ENCODE data around the gene KCNIP4.
A peak's percentile ranks its signal among the peaks of the same experiment; 100 is the strongest.
"Not testable (repeated sequence)": the region's sequence is repeated elsewhere in the genome, so short reads cannot be mapped to it uniquely, and the experiment has no call there.

KCNIP4 gene

DNA sequence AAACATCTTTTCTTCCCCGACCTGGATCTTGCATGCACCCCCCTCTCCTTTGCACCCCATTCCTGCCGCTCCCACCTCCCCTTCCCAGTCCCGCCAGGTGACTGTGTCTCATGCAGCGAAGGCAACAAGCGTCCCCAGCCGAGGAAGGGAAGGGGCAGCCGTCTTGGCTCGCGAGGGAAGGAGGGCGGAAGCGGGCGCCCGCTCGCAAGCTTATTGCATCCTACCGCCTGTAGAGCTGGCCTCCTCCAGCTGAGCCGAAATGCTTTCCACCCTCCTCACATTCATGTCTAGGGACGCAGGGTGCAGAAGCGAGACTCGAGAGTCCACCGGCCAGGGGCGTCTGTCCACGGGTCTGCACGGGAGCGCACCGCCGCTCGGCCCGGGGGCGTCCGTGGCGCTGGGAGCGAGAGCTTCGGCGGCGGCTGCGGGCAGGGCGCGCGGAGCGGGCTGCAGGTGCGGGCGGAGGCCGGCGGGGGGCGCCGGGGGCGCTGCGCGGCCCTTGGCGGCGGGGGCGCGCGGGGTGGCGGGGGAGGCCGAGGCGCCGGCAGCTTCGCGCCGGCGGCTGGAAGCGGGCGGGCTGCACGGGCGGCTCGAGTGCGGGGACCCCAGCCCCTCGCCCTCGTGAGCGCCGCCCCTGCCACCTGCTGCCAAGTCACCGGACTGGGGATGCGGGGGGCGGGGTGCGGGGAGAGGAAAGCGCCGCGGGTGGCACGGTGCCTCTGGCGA is at the start of gene KCNIP4:
Gene KCNIP4, minus strand, starts transcription at position 426 of the 726 bp plus-strand sequence.
- TF ChIP-seq, protein P1, sequence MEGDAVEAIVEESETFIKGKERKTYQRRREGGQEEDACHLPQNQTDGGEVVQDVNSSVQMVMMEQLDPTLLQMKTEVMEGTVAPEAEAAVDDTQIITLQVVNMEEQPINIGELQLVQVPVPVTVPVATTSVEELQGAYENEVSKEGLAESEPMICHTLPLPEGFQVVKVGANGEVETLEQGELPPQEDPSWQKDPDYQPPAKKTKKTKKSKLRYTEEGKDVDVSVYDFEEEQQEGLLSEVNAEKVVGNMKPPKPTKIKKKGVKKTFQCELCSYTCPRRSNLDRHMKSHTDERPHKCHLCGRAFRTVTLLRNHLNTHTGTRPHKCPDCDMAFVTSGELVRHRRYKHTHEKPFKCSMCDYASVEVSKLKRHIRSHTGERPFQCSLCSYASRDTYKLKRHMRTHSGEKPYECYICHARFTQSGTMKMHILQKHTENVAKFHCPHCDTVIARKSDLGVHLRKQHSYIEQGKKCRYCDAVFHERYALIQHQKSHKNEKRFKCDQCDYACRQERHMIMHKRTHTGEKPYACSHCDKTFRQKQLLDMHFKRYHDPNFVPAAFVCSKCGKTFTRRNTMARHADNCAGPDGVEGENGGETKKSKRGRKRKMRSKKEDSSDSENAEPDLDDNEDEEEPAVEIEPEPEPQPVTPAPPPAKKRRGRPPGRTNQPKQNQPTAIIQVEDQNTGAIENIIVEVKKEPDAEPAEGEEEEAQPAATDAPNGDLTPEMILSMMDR (IDR thresholded peaks at IDR 0.05; ENCODE audit: control insufficient read depth, insufficient read depth, low read depth, low read length, missing control alignments) = no peak
- H3K4me3 ChIP-seq (ENCODE audit: control insufficient read depth, low read depth, low read length) = peak within 1 kb of the TSS; percentile 41
- no peak for DNase-seq (ENCODE audit: low read depth)

DNA sequence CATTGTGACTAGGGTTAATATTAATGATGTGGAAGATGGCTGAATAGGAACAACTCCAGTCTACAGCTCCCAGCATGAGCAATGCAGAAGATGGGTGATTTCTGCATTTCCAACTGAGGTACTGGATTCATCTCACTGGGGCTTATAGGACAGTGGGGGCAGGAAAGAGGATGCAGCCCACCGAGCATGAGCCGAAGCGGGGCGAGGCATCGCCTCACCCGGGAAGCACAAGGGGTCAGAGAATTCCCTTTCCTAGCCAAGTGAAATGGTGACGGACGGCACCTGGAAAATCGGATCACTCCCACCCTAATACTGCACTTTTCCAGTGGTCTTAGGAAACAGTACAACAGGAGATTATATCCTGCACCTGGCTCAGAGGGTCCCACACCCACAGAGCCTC is 48.0 kb upstream of the KCNIP4 start:
- not testable (repeated sequence) for DNase-seq (ENCODE audit: low read depth); H3K4me3 ChIP-seq (ENCODE audit: control insufficient read depth, low read depth, low read length)

DNA sequence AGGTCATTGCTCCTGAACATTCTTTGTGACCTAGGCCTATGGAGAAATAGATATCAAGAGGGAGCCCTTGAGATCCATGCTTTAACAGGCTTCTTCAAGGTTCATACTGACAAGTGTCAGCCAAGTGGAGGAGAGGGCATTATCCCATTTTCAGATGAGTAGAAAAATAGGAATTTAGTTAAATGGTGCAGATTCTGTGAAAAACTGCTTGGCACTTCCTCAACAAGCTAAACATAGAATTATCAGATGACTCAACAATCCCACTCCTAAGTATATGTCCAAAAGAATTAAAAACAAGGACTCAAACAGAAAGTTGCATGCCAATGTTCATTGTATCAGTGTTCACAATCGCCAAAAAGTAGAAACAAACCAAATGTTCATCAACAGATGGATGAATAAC is 43.8 kb upstream of the KCNIP4 start:
- no peak overlapping the region for H3K4me3 ChIP-seq (ENCODE audit: control insufficient read depth, low read depth, low read length)
- DNase-seq (ENCODE audit: low read depth) = peak; percentile 14

DNA sequence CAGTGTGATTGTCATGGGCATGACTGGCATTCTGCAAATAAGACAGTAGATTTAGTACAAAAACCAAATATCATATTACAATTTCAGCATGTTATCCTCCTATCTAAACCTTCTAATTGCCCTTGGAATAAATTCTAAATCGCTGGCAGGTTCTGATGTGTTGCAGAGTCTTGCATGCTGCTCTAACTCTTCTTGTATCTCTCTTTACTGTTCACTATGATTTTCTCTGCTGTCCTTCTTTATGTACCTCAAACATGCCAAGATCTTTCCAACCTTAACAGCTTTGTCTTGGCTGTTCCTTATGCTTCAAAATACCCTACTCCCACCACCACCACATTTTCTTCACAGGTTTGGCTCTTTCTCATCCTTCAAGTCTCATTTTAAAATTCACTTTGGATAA is 43.0 kb upstream of the KCNIP4 start:
- no peak for DNase-seq (ENCODE audit: low read depth)
- TF ChIP-seq, protein P1 (IDR thresholded peaks at IDR 0.05; ENCODE audit: control insufficient read depth, insufficient read depth, low read depth, low read length, missing control alignments) = no peak
- no peak overlapping the region for H3K4me3 ChIP-seq (ENCODE audit: control insufficient read depth, low read depth, low read length)

More for the DNA sequence above, 43.8 kb upstream of the KCNIP4 start:
- TF ChIP-seq, protein P1 (IDR thresholded peaks at IDR 0.05; ENCODE audit: control insufficient read depth, insufficient read depth, low read depth, low read length, missing control alignments) = no peak

DNA sequence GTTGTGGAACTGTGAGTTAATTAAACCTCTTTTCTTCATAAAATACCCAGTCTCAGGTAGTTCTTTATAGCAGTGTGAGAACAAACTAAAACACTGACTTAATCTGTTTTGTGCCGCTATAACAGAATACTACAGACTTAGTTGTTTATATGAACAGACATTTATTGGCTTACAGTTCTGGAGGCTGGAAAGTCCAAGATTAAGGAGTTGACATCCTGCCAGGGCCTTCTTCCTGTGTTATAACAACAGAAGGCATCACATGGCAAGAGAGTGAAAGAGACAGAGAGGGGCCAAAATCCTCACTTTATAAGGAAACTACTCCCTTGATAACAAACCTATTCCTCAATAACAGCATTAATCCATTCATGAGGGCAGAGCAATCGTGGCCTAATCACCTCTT is 42.5 kb upstream of the KCNIP4 start:
- H3K4me3 ChIP-seq (ENCODE audit: control insufficient read depth, low read depth, low read length) = no peak overlapping the region
- TF ChIP-seq, protein P1 (IDR thresholded peaks at IDR 0.05; ENCODE audit: control insufficient read depth, insufficient read depth, low read depth, low read length, missing control alignments) = no peak
- DNase-seq (ENCODE audit: low read depth) = peak; percentile 20

DNA sequence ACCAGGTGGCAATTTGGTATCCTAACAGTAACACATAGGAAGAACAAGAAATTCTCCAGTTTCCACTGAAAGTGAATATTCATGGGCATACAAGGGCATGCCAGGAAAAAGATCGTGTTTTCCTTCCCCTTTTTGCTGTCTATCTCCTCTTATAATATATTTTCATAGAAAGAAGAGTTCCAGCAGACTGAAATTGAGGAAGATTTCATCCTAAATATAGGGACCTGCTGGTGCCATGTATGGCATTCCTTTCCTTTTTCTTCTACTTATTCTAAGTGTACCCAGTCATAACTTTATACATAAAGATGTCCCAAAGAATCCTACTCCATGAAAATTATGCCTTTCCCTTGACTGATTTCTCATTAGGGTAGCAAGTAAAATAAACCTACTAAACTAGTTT is 40.8 kb upstream of the KCNIP4 start:
- DNase-seq (ENCODE audit: low read depth) = no peak
- TF ChIP-seq, protein P1 (IDR thresholded peaks at IDR 0.05; ENCODE audit: control insufficient read depth, insufficient read depth, low read depth, low read length, missing control alignments) = no peak
- no peak overlapping the region for H3K4me3 ChIP-seq (ENCODE audit: control insufficient read depth, low read depth, low read length)

DNA sequence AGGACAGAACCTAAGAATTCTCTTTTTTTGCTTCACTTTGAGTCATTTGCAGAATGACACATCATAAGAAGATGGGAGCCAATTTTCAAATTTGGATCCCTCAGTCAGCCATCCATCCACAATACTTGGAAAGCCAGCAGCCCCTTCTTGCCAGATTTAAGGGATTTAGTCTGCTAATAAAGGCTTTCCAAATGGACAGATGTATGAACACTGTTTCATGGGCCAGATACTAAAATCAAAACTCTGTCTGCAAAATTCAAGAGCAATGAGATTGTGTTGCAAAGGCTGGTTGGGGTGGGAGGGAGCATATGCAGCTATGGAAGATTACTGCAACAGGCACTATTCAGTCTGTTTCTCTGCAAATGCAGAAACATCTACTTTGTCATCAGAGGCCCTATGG is 37.7 kb upstream of the KCNIP4 start:
- TF ChIP-seq, protein P1 (IDR thresholded peaks at IDR 0.05; ENCODE audit: control insufficient read depth, insufficient read depth, low read depth, low read length, missing control alignments) = no peak
- DNase-seq (ENCODE audit: low read depth) = no peak
- no peak overlapping the region for H3K4me3 ChIP-seq (ENCODE audit: control insufficient read depth, low read depth, low read length)

All from AG09309 (cell line).